RWPE1 (cell line): ENCODE data around the gene CLSTN2.

Experiments
- CTCF ChIA-PET: fragments of 350-600 bp; sonication (Branson Sonifier 250); formaldehyde crosslinking; extraction: SDS; loops from one replicate; lab custom pipeline; 2021; lab: Yijun Ruan, JAX
- POLR2A ChIA-PET: fragments of 400-600 bp; formaldehyde crosslinking; extraction: SDS; loops from one replicate; lab custom pipeline; 2020; ENCODE audit warnings: antibody characterized with exemption; ENCODE audit not compliant: low non-redundant PET; lab: Yijun Ruan, JAX
- DNase-seq: peaks from one replicate; pipeline ENCODE4 v3.0.0; 2012; ENCODE audit warnings: low spot score
- H3K27ac ChIP-seq: fragments of 450-650 bp; 2 replicates; pipeline ENCODE4 v1.5.1; 2017
- CTCF ChIP-seq: fragments of 450-650 bp; conservative IDR thresholded peaks from 2 replicates; pipeline ENCODE4 v1.5.1; 2017; ENCODE audit warnings: low read depth, mild to moderate bottlenecking

The CLSTN2 gene

DNA sequence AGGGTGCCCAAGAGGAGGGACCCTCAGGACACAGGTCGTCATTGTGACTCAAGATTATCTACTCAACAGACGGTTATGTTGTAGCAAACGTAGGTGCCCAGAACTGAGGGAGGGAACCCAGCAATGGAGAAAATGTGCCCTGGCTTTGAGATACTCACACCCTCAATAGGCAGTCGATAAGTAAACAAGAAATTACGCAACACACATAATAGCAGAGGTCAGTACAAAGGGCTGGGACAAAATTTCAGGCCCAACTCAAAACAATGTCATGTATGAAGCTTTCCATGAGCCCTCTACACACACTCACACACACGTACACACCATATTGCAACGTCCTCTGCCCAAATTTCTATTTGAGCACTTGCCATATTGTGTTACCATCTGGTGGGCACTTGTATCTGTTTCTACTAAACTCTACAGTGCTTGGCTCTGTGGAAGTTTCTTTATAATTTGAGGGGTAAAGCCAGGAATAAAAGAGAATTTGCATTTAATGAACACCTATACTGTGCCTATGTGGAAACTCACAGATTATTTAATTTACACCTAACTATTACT is 628.3 kb downstream of the CLSTN2 start:
- POLR2A ChIA-PET = no interaction called here
- DNase-seq = no peak
- H3K27ac ChIP-seq = no peak overlapping the region
- no peak for TF ChIP-seq CTCF
- CTCF ChIA-PET = no interaction called here

- POLR2A ChIA-PET = no interaction called here
- CTCF ChIA-PET = no interaction called here
- no peak for DNase-seq
Measured at GRCh38 chr3:140568131-140568530, 633.1 kb downstream of the CLSTN2 start.

GRCh38 chr3:140568842-140569520 is 634.0 kb downstream of the CLSTN2 start:
- DNase-seq = no peak
- POLR2A ChIA-PET = no interaction called here
- CTCF ChIA-PET = no interaction called here
- no peak overlapping the region for H3K27ac ChIP-seq
- TF ChIP-seq CTCF = no peak

More at GRCh38 chr3:140568131-140568530, 633.1 kb downstream of the CLSTN2 start:
- TF ChIP-seq CTCF = no peak
- H3K27ac ChIP-seq = no peak overlapping the region

GRCh38 chr3:140570602-140571001 is 635.6 kb downstream of the CLSTN2 start:
- POLR2A ChIA-PET = no interaction called here
- TF ChIP-seq CTCF = no peak
- no peak for DNase-seq
- H3K27ac ChIP-seq = no peak overlapping the region
- CTCF ChIA-PET = no interaction called here

- ChIA-PET POLR2A (no interaction called here), CTCF (interaction anchor here (0.6 to 1.1 kb wide), 2 partner anchors 18 to 19 kb away, joined by 3 read pairs; no protein-coding TSS in a partner anchor)
- no peak for DNase-seq
- no peak overlapping the region for H3K27ac ChIP-seq
- TF ChIP-seq CTCF = no peak
Measured at GRCh38 chr3:140571836-140572235, 636.9 kb downstream of the CLSTN2 start.

- TF ChIP-seq CTCF = no peak
- H3K27ac ChIP-seq = no peak overlapping the region
- CTCF ChIA-PET = interaction anchor here (0.6 to 1.1 kb wide), 2 partner anchors 18 to 19 kb away, joined by 3 read pairs; no protein-coding TSS in a partner anchor
- DNase-seq = no peak
- POLR2A ChIA-PET = no interaction called here
Measured at GRCh38 chr3:140572334-140572733, 637.3 kb downstream of the CLSTN2 start.
